ENCODE data around the gene MGME1.

MGME1 gene

GRCh38 chr20:18030020-18030419 is 61.2 kb downstream of the MGME1 start:
- no peak for FAIRE-seq

- no peak for FAIRE-seq
These were observed 62.2 kb downstream of the MGME1 start for GRCh38 chr20:18031050-18031449.

DNA sequence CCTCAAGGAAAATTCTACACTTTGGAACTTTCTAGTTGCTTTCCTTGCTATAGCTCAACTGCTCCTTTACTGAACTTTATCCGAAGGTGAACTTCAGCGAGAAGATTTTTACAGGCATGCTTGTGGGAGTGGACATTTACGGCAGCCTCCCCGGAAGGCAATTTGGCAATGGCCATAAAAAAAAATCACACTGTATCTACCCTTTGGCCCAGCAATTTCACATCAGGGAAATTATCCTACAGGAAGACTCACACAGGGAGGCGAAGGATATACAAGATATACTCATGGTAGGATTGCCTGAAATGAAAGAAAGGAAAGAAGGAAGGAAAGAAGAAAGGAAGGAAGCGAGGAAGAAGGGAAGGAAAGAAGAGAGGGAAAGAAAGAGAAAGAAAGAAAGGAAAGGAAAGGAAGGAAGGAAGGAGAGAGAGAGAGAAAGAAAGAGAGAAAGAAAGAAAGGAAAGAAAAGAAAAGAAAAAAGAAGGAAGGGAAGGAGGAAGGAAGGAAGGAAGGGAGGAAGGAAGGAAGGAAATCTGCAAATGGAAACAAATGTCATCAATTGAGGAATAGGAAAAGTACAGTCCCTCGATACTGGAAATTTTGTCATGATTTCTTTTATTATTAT is 63.2 kb downstream of the MGME1 start:
- no peak for FAIRE-seq

DNA sequence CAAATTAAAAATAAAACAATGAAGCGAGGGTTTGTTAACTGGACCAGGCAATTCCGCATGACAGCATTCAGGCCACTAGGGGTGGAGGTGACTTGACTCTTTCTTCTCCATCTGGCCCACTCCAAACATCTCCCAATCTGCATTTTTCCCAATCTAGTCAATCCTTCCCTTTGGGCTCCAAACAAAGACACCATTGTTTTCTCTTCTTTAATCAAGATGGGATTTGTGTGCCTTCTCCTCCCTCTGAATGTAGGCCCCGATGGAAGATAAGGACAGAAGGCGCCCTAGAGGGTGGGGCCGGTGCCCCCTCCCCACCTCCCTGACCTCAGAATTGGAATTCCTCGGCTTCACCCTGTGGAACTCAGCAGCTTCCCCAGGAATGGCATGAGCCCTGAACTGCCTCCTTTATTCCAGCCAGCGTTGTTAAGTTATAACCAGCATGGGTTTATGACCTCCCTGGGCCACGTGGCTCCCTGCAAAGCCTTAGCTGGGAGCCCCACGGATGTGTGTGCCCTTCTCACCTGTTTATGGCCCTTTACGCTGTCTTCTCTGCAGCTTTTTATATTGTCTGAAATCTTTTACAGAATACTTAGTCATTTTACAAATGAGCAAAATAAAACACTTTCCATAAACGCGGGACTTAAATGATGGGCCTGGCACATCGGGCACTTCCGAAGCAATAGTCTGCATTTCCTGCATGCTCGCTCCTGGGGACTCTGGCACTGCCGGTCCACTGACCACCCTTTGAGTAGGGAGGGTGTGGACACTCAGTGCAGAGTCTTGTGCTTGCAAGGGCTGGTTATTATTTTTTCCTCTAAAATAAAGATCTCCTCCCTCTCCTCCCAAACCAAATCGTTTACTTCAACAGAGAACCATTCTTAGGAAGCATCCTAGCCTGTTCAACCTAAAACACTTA is 64.4 kb downstream of the MGME1 start:
- no peak for FAIRE-seq

DNA sequence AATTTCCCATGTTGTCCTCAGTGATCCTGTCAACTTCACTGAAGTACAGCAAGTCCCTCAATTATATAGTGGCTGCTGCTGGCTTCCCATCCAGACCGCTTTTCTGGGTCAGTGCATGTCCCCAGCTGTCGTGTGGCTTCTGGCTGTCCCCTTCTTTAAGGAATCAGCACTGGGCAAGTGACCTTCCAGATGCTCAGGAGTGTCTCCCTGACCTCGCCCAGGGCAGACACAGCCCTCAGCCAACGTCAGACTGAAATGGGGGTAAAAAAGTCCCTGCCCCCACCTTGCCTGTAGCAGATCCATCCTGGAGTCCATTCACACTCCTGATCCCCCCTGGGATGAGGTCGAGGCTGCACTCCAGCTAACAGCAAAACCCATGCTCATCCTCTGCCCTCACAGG is 65.2 kb downstream of the MGME1 start:
- no peak for FAIRE-seq

DNA sequence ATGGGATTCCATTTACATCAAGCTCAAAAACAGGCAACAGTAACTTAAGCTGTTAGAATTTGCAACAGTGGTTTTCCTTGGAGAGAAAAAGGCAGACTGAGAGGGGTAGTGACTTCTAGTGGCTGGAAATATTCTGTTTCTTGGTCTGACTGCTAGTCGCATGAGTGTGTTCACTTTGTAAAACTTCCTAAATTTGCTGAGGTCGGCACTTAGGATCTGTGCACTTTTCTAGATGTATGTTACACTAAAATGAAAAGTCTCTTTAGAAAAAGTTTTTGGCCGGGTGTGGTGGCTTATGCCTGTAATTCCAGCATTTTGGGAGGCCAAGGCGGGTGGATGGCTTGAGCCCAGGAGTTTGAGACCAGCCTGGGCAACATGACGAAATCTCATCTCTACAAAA is 70.2 kb downstream of the MGME1 start:
- FAIRE-seq = no peak
